ENCODE measurements around the gene AMZ1. TPM values are rescaled to one million over a fixed set of nuclear protein-coding genes. Genes with fewer than 3 reads are reported as not detected.

Gene AMZ1
- total and polyA plus RNA-seq, 2 donors = 0.05 to 0.07 TPM

DNA sequence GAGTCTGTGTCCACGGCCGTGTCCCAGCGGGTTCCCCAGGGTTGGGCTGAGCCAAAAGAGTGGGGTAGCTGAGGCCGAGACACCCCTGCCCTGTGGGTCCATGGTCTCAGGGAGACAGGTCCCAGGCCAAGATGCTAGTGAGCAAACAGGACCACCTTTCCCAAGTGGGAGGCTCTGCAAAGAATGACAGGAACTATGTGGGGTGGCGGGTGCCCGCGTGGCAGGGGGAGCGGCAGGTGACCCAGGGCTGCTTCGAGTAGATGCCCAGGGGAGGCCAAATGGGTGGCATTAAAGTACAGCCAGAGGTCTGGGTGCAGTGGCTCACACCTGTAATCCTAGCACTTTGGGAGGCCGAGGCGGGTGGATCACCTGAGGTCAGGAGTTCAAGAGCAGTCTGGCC is 38.0 kb upstream of the AMZ1 start:
- Histone ChIP-seq H3K4me3 (ENCODE audit: low read length in 2 of 2) (no peak overlapping the region), H3K27ac (ENCODE audit: low read depth in 1 of 2, low read length in 1 of 2) (no peak overlapping the region), H3K36me3 (ENCODE audit: control insufficient read depth in 2 of 2, insufficient read depth in 2 of 2, low read length in 1 of 2) (peaks cover 14 to 24% of the 10 kb centered on the region in 2 donors), H3K9me3 (ENCODE audit: control insufficient read depth in 2 of 2, insufficient read depth in 1 of 2, low read length in 1 of 2) (no peaks in the 10 kb centered on the region), H3K4me1 (ENCODE audit: control insufficient read depth in 2 of 2, insufficient read depth in 2 of 2, low read length in 2 of 2) (peaks cover 7 to 27% of the 10 kb centered on the region in 2 donors), H3K27me3 (ENCODE audit: control insufficient read depth in 2 of 2, insufficient read depth in 1 of 2, low read length in 1 of 2) (no peaks in the 10 kb centered on the region)
- 99% methylated on average over 11 of the region's 11 CpGs for WGBS
- no peak for DNase-seq (ENCODE audit: low read depth in 6 of 9, low spot score in 9 of 9)

DNA sequence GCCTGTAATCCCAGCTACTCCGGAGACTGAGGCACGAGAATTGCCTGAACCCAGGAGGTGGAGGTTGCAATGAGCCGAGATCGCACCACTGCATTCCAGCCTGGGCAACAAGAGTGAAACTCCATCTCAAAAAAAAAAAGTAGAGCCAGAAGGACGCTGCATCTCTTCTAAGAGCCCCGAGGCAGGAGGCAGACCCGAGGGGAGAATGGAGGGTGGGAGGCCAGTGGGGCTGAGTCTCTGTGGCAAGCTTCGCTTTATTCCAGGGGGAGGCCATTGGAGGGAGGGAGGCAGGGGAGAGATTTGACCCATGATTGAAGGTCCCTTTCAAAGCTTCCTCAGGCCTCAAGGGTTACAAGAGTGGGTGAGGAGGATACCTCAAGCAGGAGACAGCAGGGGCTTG is 37.6 kb upstream of the AMZ1 start:
- Histone ChIP-seq H3K27me3 (ENCODE audit: control insufficient read depth in 2 of 2, insufficient read depth in 1 of 2, low read length in 1 of 2) (no peaks in the 10 kb centered on the region), H3K4me3 (ENCODE audit: low read length in 2 of 2) (no peak overlapping the region), H3K27ac (ENCODE audit: low read depth in 1 of 2, low read length in 1 of 2) (no peak overlapping the region), H3K9me3 (ENCODE audit: control insufficient read depth in 2 of 2, insufficient read depth in 1 of 2, low read length in 1 of 2) (no peaks in the 10 kb centered on the region), H3K36me3 (ENCODE audit: control insufficient read depth in 2 of 2, insufficient read depth in 2 of 2, low read length in 1 of 2) (peaks cover 14 to 24% of the 10 kb centered on the region in 2 donors), H3K4me1 (ENCODE audit: control insufficient read depth in 2 of 2, insufficient read depth in 2 of 2, low read length in 2 of 2) (peaks cover 2 to 22% of the 10 kb centered on the region in 2 donors)
- WGBS = 96% methylated on average over 8 of the region's 8 CpGs
- no peak for DNase-seq (ENCODE audit: low read depth in 6 of 9, low spot score in 9 of 9)

GRCh38 chr7:2651336-2651735 is 36.7 kb upstream of the AMZ1 start:
- 91% methylated on average over 15 of the region's 15 CpGs for WGBS
- Histone ChIP-seq H3K27me3 (ENCODE audit: control insufficient read depth in 2 of 2, insufficient read depth in 1 of 2, low read length in 1 of 2) (no peaks in the 10 kb centered on the region), H3K27ac (ENCODE audit: low read depth in 1 of 2, low read length in 1 of 2) (no peak overlapping the region), H3K9me3 (ENCODE audit: control insufficient read depth in 2 of 2, insufficient read depth in 1 of 2, low read length in 1 of 2) (no peaks in the 10 kb centered on the region), H3K4me1 (ENCODE audit: control insufficient read depth in 2 of 2, insufficient read depth in 2 of 2, low read length in 2 of 2) (peaks cover 0 to 16% of the 10 kb centered on the region in 2 donors), H3K36me3 (ENCODE audit: control insufficient read depth in 2 of 2, insufficient read depth in 2 of 2, low read length in 1 of 2) (peaks cover 14 to 29% of the 10 kb centered on the region in 2 donors), H3K4me3 (ENCODE audit: low read length in 2 of 2) (no peak overlapping the region)
- no peak for DNase-seq (ENCODE audit: low read depth in 6 of 9, low spot score in 9 of 9)

DNA sequence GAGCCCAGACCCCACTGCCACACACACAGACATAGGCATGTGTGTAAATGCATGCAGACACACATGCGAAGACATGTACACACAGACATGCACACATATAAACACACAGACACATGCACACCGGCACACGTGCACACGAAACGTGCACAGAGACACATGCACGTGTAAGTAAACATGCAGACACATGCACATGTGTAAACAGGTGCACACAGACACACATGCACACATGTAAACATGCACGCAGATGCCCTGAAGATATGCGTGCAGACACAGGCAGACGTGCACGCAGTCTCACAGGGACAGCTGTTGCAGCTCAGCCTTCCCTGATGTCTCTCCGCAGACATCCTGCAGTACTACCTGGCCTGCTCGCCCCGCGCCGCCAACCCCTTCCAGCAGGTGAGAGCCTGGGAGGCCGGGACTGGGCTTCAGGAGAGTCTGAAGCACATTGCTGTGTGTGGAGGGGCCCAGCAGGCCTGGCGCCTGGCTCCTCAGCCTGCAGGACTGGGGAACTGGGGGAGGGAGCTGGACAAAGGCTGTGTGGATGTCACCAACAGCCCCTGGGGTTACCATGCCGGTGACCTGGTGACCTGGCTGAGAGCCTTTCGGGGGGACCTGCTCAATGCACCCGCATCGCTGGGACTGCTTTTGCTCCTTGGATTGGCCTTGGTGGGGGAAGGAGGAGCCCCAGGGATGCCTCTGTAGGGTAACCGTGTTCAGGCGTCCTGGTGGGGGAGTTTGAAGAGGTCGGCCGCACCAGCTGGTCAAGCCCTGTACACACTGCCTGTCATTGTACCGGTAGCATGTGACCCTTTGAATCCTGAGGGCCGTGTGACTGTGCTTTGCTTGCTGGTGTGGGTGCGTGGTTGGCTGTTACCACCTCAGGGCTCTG is 35.9 kb upstream of the AMZ1 start:
- WGBS = 94% methylated on average over 28 of the region's 28 CpGs
- Histone ChIP-seq H3K9me3 (ENCODE audit: control insufficient read depth in 2 of 2, insufficient read depth in 1 of 2, low read length in 1 of 2) (no peaks in the 10 kb centered on the region), H3K4me3 (ENCODE audit: low read length in 2 of 2) (no peak overlapping the region), H3K36me3 (ENCODE audit: control insufficient read depth in 2 of 2, insufficient read depth in 2 of 2, low read length in 1 of 2) (peaks cover 14 to 35% of the 10 kb centered on the region in 2 donors), H3K27ac (ENCODE audit: low read depth in 1 of 2, low read length in 1 of 2) (no peak overlapping the region), H3K4me1 (ENCODE audit: control insufficient read depth in 2 of 2, insufficient read depth in 2 of 2, low read length in 2 of 2) (peaks cover 0 to 14% of the 10 kb centered on the region in 2 donors), H3K27me3 (ENCODE audit: control insufficient read depth in 2 of 2, insufficient read depth in 1 of 2, low read length in 1 of 2) (no peaks in the 10 kb centered on the region)
- DNase-seq (ENCODE audit: low read depth in 6 of 9, low spot score in 9 of 9) = no peak

GRCh38 chr7:2652736-2653060 is 35.3 kb upstream of the AMZ1 start:
- 98% methylated on average over 12 of the region's 12 CpGs for WGBS
- Histone ChIP-seq H3K27ac (ENCODE audit: low read depth in 1 of 2, low read length in 1 of 2) (no peak overlapping the region), H3K27me3 (ENCODE audit: control insufficient read depth in 2 of 2, insufficient read depth in 1 of 2, low read length in 1 of 2) (no peaks in the 10 kb centered on the region), H3K36me3 (ENCODE audit: control insufficient read depth in 2 of 2, insufficient read depth in 2 of 2, low read length in 1 of 2) (peaks cover 11 to 35% of the 10 kb centered on the region in 2 donors), H3K4me3 (ENCODE audit: low read length in 2 of 2) (no peak overlapping the region), H3K9me3 (ENCODE audit: control insufficient read depth in 2 of 2, insufficient read depth in 1 of 2, low read length in 1 of 2) (no peaks in the 10 kb centered on the region), H3K4me1 (ENCODE audit: control insufficient read depth in 2 of 2, insufficient read depth in 2 of 2, low read length in 2 of 2) (peaks cover 0 to 14% of the 10 kb centered on the region in 2 donors)
- no peak for DNase-seq (ENCODE audit: low read depth in 6 of 9, low spot score in 9 of 9)

- Histone ChIP-seq H3K9me3 (ENCODE audit: control insufficient read depth in 2 of 2, insufficient read depth in 1 of 2, low read length in 1 of 2) (no peaks in the 10 kb centered on the region), H3K4me1 (ENCODE audit: control insufficient read depth in 2 of 2, insufficient read depth in 2 of 2, low read length in 2 of 2) (peaks cover 0 to 4% of the 10 kb centered on the region in 2 donors), H3K27me3 (ENCODE audit: control insufficient read depth in 2 of 2, insufficient read depth in 1 of 2, low read length in 1 of 2) (no peaks in the 10 kb centered on the region), H3K4me3 (ENCODE audit: low read length in 2 of 2) (no peak overlapping the region), H3K36me3 (ENCODE audit: control insufficient read depth in 2 of 2, insufficient read depth in 2 of 2, low read length in 1 of 2) (peaks cover 5 to 36% of the 10 kb centered on the region in 2 donors), H3K27ac (ENCODE audit: low read depth in 1 of 2, low read length in 1 of 2) (no peak overlapping the region)
- no peak for DNase-seq (ENCODE audit: low read depth in 6 of 9, low spot score in 9 of 9)
- WGBS = 94% methylated on average over 5 of the region's 5 CpGs
These were observed 33.9 kb upstream of the AMZ1 start for GRCh38 chr7:2654059-2654458.

DNA sequence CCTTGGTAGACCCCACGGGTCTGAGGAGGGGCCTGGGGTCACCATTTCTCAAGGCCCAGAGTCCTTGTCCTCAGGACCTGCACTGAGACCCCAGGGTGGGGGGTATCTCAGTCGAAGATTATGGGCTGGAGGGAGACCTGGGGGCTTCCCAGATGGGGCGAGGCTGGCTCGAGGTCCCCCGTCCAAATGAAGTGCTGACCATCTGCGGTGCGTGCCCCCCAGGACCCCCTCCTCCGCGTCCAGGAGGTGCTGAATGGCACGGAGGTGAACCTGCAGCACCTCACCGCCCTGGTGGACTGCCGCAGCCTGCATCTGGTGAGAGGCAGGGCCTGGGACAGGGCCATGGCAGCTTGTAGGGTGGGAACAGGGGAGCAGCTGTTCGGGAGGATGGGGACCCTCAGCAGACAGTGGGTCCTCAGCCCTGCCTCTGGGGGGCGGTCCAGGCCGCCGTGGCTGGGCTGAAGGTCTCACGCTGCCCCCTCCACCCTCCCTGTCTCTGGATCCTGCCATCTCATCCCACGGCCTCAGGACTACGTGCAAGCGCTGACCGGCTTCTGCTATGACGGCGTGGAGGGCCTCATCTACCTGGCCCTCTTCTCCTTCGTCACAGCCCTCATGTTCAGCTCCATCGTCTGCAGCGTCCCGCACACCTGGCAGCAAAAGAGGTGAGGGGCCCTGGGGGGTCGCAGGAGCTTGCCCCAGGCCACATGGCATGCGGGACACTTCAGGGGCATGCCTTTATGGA is 32.0 kb upstream of the AMZ1 start:
- H3K9me3 ChIP-seq (ENCODE audit: control insufficient read depth in 2 of 2, insufficient read depth in 1 of 2, low read length in 1 of 2) = no peaks in the 10 kb centered on the region
- H3K27ac ChIP-seq (ENCODE audit: low read depth in 1 of 2, low read length in 1 of 2) = no peak overlapping the region
- no peaks in the 10 kb centered on the region for H3K27me3 ChIP-seq (ENCODE audit: control insufficient read depth in 2 of 2, insufficient read depth in 1 of 2, low read length in 1 of 2)
- no peak overlapping the region for H3K4me3 ChIP-seq (ENCODE audit: low read length in 2 of 2)
- no peak for DNase-seq (ENCODE audit: low read depth in 6 of 9, low spot score in 9 of 9)
- H3K36me3 ChIP-seq (ENCODE audit: control insufficient read depth in 2 of 2, insufficient read depth in 2 of 2, low read length in 1 of 2) = peaks cover 5 to 42% of the 10 kb centered on the region in 2 donors
- 95% methylated on average over 29 of the region's 29 CpGs for WGBS
- no peaks in the 10 kb centered on the region for H3K4me1 ChIP-seq (ENCODE audit: control insufficient read depth in 2 of 2, insufficient read depth in 2 of 2, low read length in 2 of 2)

GRCh38 chr7:2657208-2657607 is 30.8 kb upstream of the AMZ1 start:
- no peaks in the 10 kb centered on the region for H3K9me3 ChIP-seq (ENCODE audit: control insufficient read depth in 2 of 2, insufficient read depth in 1 of 2, low read length in 1 of 2)
- peaks cover 2 to 47% of the 10 kb centered on the region in 2 donors for H3K36me3 ChIP-seq (ENCODE audit: control insufficient read depth in 2 of 2, insufficient read depth in 2 of 2, low read length in 1 of 2)
- H3K4me1 ChIP-seq (ENCODE audit: control insufficient read depth in 2 of 2, insufficient read depth in 2 of 2, low read length in 2 of 2) = no peaks in the 10 kb centered on the region
- H3K27me3 ChIP-seq (ENCODE audit: control insufficient read depth in 2 of 2, insufficient read depth in 1 of 2, low read length in 1 of 2) = no peaks in the 10 kb centered on the region
- H3K27ac ChIP-seq (ENCODE audit: low read depth in 1 of 2, low read length in 1 of 2) = no peak overlapping the region
- H3K4me3 ChIP-seq (ENCODE audit: low read length in 2 of 2) = no peak overlapping the region
- DNase-seq (ENCODE audit: low read depth in 6 of 9, low spot score in 9 of 9) = no peak
- WGBS = 50% methylated on average over 2 of the region's 2 CpGs
